K562 (cell line): ENCODE measurements around the gene NEURL1. TPM values are rescaled to one million over a fixed set of nuclear protein-coding genes. Genes with fewer than 3 reads are reported as not detected.

Experiments used
- ATAC-seq: fragments of 200-7000 bp; cut with Tn5 transposase; 3 replicates; pipeline ENCODE4 v1.9.1; 2020; ENCODE audit warnings: moderate library complexity
- BruUV-seq: library from RNA; stranded (reverse); fragments of 400-500 nt; replicated peaks from 2 replicates; lab custom pipeline; 2021; lab: Mats Ljungman, UMichigan
- CTCF ChIA-PET: fragments of 300-600 bp; formaldehyde crosslinking; extraction: SDS; loops from one replicate; lab custom pipeline; 2021; ENCODE audit warnings: low intra/inter-chr PET ratio; lab: Yijun Ruan, JAX
- POLR2A ChIA-PET: fragments of 300-600, 350-650 bp; sonication (Branson Sonifier 250); formaldehyde crosslinking; extraction: SDS; loops from one replicate; lab custom pipeline; 2021; ENCODE audit warnings: antibody characterized with exemption, inconsistent platforms; lab: Yijun Ruan, JAX
- DNase-seq, 4 experiments: peaks; one replicate each; pipeline versions ENCODE4 v3.0.0 to v3.0.0-alpha.2; 2011 to 2018; ENCODE audit warnings: low spot score in 3 of 4, mixed read lengths in 3 of 4; ENCODE audit errors: extremely low read depth in 1 of 4
- FAIRE-seq: peaks from 2 replicates; lab custom pipeline; 2011; peaks lifted over from hg19 to GRCh38; lab: Jason Lieb, UNC
- H2AFZ ChIP-seq: 2 replicates; pipeline ENCODE4 v1.6.0; 2011; ENCODE audit warnings: low read depth, low read length, control low read depth, inconsistent platforms
- H3K27ac ChIP-seq: fragments of 200-600 bp; 3 replicates; pipeline ENCODE4 v1.8.0; 2011; ENCODE audit warnings: low read depth, mild to moderate bottlenecking, control low read depth, inconsistent platforms, low read length, moderate library complexity, mixed read lengths; ENCODE audit errors: extremely low read depth
- H3K27me3 ChIP-seq, 2 experiments: fragments of 300-600 bp in 1 of 2; 2 replicates in 1 of 2; 3 replicates in 1 of 2; pipeline versions ENCODE4 v1.6.0 to v1.8.0; 2011; ENCODE audit warnings: inconsistent platforms in 2 of 2, low read length in 2 of 2, mild to moderate bottlenecking in 1 of 2, mixed read lengths in 1 of 2, moderate library complexity in 1 of 2; ENCODE audit not compliant: control insufficient read depth in 2 of 2, insufficient read depth in 2 of 2
- H3K36me3 ChIP-seq: fragments of 300-600 bp; 3 replicates; pipeline ENCODE4 v1.8.0; 2011; ENCODE audit warnings: mild to moderate bottlenecking, low read length, inconsistent platforms; ENCODE audit not compliant: control insufficient read depth, insufficient read depth
- H3K4me1 ChIP-seq, 2 experiments: fragments of 200-600 bp in 1 of 2; replicated peaks in 1 of 2; 2 replicates in 1 of 2; 3 replicates in 1 of 2; pipeline versions ENCODE4 v1.5.1 to v1.8.0; 2011; ENCODE audit warnings: inconsistent platforms in 2 of 2, low read length in 2 of 2, mild to moderate bottlenecking in 1 of 2, mixed read lengths in 1 of 2, moderate library complexity in 1 of 2; ENCODE audit not compliant: control insufficient read depth in 2 of 2, insufficient read depth in 2 of 2
- H3K4me2 ChIP-seq: 2 replicates; pipeline ENCODE4 v1.6.1; 2011; ENCODE audit warnings: low read length, control low read depth, inconsistent platforms, mixed read lengths; ENCODE audit not compliant: insufficient read depth
- H3K4me3 ChIP-seq: fragments of 200-600 bp; sonication (generic), shearing (Covaris generic); 2 replicates; pipeline ENCODE4 v1.5.1; 2016; ENCODE audit warnings: control low read depth, inconsistent platforms
- H3K79me2 ChIP-seq: fragments of 200-600 bp; 3 replicates; pipeline ENCODE4 v1.8.0; 2011; ENCODE audit warnings: low read length, inconsistent platforms; ENCODE audit not compliant: control insufficient read depth, insufficient read depth
- H3K9ac ChIP-seq, 2 experiments: 2 replicates each; pipeline versions ENCODE4 v1.6.0 to v1.6.1; 2011; ENCODE audit warnings: low read depth in 2 of 2, low read length in 2 of 2, control low read depth in 1 of 2, inconsistent platforms in 1 of 2, mild to moderate bottlenecking in 1 of 2, mixed read lengths in 1 of 2; ENCODE audit not compliant: insufficient read depth in 1 of 2
- H3K9me1 ChIP-seq: one replicate; pipeline ENCODE4 v1.6.0; 2011; ENCODE audit warnings: inconsistent platforms, mild to moderate bottlenecking, low read length, moderate library complexity; ENCODE audit not compliant: control insufficient read depth, insufficient read depth
- H3K9me3 ChIP-seq: replicated peaks from 2 replicates; pipeline ENCODE4 v1.5.1; 2011; ENCODE audit warnings: low read depth, low read length, inconsistent platforms; ENCODE audit not compliant: control insufficient read depth, insufficient read depth
- H4K20me1 ChIP-seq: replicated peaks from 2 replicates; pipeline ENCODE4 v1.6.1; 2011; ENCODE audit warnings: low read length, inconsistent platforms, mixed read lengths; ENCODE audit not compliant: control insufficient read depth, insufficient read depth
- CBX5 ChIP-seq: IDR thresholded peaks from 2 replicates; pipeline ENCODE4 v1.6.1; 2014; ENCODE audit warnings: low read depth, borderline replicate concordance
- KDM5B ChIP-seq: fragments of 200-600 bp; sonication (generic); IDR thresholded peaks from 2 replicates; pipeline ENCODE4 v1.6.1; 2012; ENCODE audit warnings: low read depth, mild to moderate bottlenecking, moderate library complexity, low read length, control low read depth, inconsistent platforms; ENCODE audit not compliant: insufficient replicate concordance
- KLF1 ChIP-seq: fragments of 450-650 bp; IDR thresholded peaks from 2 replicates; pipeline ENCODE4 v1.6.1; 2016; ENCODE audit warnings: missing genetic modification characterization, missing compliant biosample characterization
- MTA3 ChIP-seq: fragments of 450-650 bp; formaldehyde crosslinking; IDR thresholded peaks from 2 replicates; pipeline ENCODE4 v1.6.1; 2017; ENCODE audit warnings: mild to moderate bottlenecking, borderline replicate concordance
- MXI1 ChIP-seq: IDR thresholded peaks from 2 replicates; pipeline ENCODE4 v1.6.1; 2011; ENCODE audit warnings: low read depth, mild to moderate bottlenecking, improper control_type of control experiment, low read length
- SAFB ChIP-seq: fragments of 200-400 bp; formaldehyde crosslinking; IDR thresholded peaks from 2 replicates; pipeline ENCODE4 v1.6.1; 2017; ENCODE audit warnings: low read depth, low read length, borderline replicate concordance
- TEAD1 ChIP-seq, 2 experiments: fragments of 450-650 bp in 1 of 2; sonication (generic) in 1 of 2; formaldehyde crosslinking; IDR thresholded peaks; 2 replicates each; pipeline versions ENCODE4 v1.4.0 to v1.8.0; 2020 to 2022; ENCODE audit warnings: mild to moderate bottlenecking in 2 of 2, missing genetic modification reagents in 1 of 2
- ZKSCAN1 ChIP-seq: fragments of 150-350 bp; IDR thresholded peaks from 2 replicates; pipeline ENCODE4 v1.6.1; 2016; ENCODE audit warnings: low read depth, low read length
- ZNF121 ChIP-seq: sonication (generic); formaldehyde crosslinking; conservative IDR thresholded peaks from 2 replicates; pipeline ENCODE4 v1.8.0; 2022; ENCODE audit warnings: missing genetic modification reagents
- ZNF124 ChIP-seq: sonication (generic); formaldehyde crosslinking; IDR thresholded peaks from 2 replicates; pipeline ENCODE4 v1.8.1; 2022; ENCODE audit warnings: missing genetic modification reagents
- WGBS: fragments of 100-300 bp; shearing (Covaris generic); methylation state at CpG from one replicate; pipeline ENCODE4 v1.1.6; 2016; ENCODE audit warnings: low coverage, mixed read lengths; ENCODE audit not compliant: insufficient coverage; ENCODE audit errors: missing lambda C conversion rate; 5-methylcytosine and 5-hydroxymethylcytosine counted together
- in situ Hi-C: fragments of 300-500 bp; cut with MboI; formaldehyde crosslinking; loops from 4 replicates; pipeline ENCODE4 v1.15.0; 2018; ENCODE audit warnings: inconsistent platforms, mixed read lengths
- intact Hi-C: fragments of 100-400 bp; cut with micrococcal nuclease; formaldehyde crosslinking; loops from 2 replicates; pipeline ENCODE4 v1.14.2; 2022
- polyA plus RNA-seq, 8 experiments: library from polyadenylated mRNA; depleted of rRNA in 4 of 8; stranded (reverse) in 5 of 8; unstranded in 3 of 8; fragments of >200 nt; fragmentation: Nextera tagmentation in 2 of 8; fragmentation: Illumina TruSeq in 1 of 8; extraction: Ambion mirVana in 2 of 8; extraction: Trizol in 1 of 8; gene quantifications; 2 replicates each; pipeline versions ENCODE4 v1.2.1 to v1.2.3, GENCODE V29; 2011 to 2014; ENCODE audit warnings: inconsistent platforms in 1 of 8, missing spikeins in 1 of 8
- total RNA-seq, 7 experiments: library from RNA; depleted of rRNA in 6 of 7; stranded (reverse); fragments of >200 nt in 6 of 7; fragmentation: Illumina TruSeq in 2 of 7; extraction: Trizol in 2 of 7; gene quantifications; 2 replicates each; pipeline versions ENCODE4 v1.2.1 to v1.2.3, GENCODE V29; 2011 to 2021; ENCODE audit warnings: low replicate concordance in 1 of 7
- TF ChIP-seq, protein P1 (sequence below): fragments of 450-650 bp; IDR thresholded peaks from one replicate; pipeline ENCODE4 v1.6.1; 2018; ENCODE audit warnings: mild to moderate bottlenecking, moderate library complexity; ENCODE audit not compliant: partially characterized antibody

NEURL1 gene
- total and polyA plus RNA-seq, 9 of the 15 experiments (the other 6 are each of a cell fraction or from before 2014, with no cell fraction given): 0.01 to 0.45 (median 0.16) TPM; not detected in 5

GRCh38 chr10:103465411-103466179, 27.9 kb upstream of the NEURL1 start:
- ATAC-seq (no peak), DNase-seq (no peak), FAIRE-seq (no peak)
- Histone ChIP-seq H2AFZ (no peak overlapping the region), H3K9me3 (no peaks in the 10 kb centered on the region), H3K36me3 (no peaks in the 10 kb centered on the region), H3K9me1 (no peaks in the 10 kb centered on the region), H3K9ac (no peak overlapping the region), H3K4me1 (no peaks in the 10 kb centered on the region; a peak in 1 of 5 replicates), H3K4me2 (no peak overlapping the region), H4K20me1 (no peaks in the 10 kb centered on the region), H3K4me3 (no peak overlapping the region), H3K27me3 (peaks cover 0 to 16% of the 10 kb centered on the region in 2 experiments; a peak in 3 of 5 replicates), H3K79me2 (no peaks in the 10 kb centered on the region), H3K27ac (no peak overlapping the region)
- 18% methylated on average over 12 of the region's 14 CpGs for WGBS
- in situ Hi-C loops (no loop called here), intact Hi-C loops (no loop called here)
- peak; percentile 30; the same call in 1 of the 2 replicates for TF ChIP-seq ZNF121 (CRISPR knock-in tag)
- no peak for TF ChIP-seq TEAD1 (CRISPR knock-in tag; IDR thresholded peaks at IDR 0.05)
- POLR2A ChIA-PET: interaction anchor here (0.5 kb wide), 1 partner anchor 37 kb away, joined by 3 read pairs; no protein-coding TSS in a partner anchor
- BruUV-seq: no TSS peak
- CTCF ChIA-PET: no interaction called here

DNA sequence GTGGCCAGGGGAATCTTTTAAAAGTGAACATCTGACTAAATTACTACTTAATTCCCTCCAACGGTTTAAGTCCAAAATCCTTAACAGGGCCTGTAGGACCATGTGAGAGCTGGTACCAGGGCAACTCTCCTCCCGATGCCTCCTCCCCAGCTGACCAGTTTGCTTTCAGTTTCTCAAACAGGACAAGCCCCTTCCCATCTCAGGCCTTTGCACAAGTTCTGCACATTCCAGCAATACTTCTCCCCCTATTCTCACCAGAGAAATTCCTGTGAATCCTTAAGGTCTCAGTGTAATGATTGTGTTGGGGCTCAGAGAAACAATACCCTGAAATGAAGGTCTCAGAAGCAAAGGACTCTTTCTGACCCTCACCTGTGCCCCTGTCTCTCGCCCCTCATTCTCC, 26.8 kb upstream of the NEURL1 start:
- TF ChIP-seq CBX5 (no peak), KDM5B (no peak), ZNF124 (CRISPR knock-in tag) (no peak), MXI1 (no peak), ZKSCAN1 (no peak), MTA3 (no peak), SAFB (no peak), KLF1 (no peak)
- TF ChIP-seq, protein P1, sequence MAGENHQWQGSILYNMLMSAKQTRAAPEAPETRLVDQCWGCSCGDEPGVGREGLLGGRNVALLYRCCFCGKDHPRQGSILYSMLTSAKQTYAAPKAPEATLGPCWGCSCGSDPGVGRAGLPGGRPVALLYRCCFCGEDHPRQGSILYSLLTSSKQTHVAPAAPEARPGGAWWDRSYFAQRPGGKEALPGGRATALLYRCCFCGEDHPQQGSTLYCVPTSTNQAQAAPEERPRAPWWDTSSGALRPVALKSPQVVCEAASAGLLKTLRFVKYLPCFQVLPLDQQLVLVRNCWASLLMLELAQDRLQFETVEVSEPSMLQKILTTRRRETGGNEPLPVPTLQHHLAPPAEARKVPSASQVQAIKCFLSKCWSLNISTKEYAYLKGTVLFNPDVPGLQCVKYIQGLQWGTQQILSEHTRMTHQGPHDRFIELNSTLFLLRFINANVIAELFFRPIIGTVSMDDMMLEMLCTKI: no peak
- WGBS: 17% methylated on average over 3 of the region's 3 CpGs
- H3K4me1 ChIP-seq: peaks cover 0 to 8% of the 10 kb centered on the region in 2 experiments; a peak in 2 of 5 replicates
- in situ Hi-C loops (no loop called here), intact Hi-C loops (no loop called here)
- H3K79me2 ChIP-seq: no peaks in the 10 kb centered on the region
- H3K27me3 ChIP-seq: peaks cover 0 to 16% of the 10 kb centered on the region in 2 experiments; a peak in 3 of 5 replicates
- ChIA-PET POLR2A (no interaction called here), CTCF (no interaction called here)
- H3K4me3 ChIP-seq: no peak overlapping the region
- no peak for FAIRE-seq
- H3K9me1 ChIP-seq: no peaks in the 10 kb centered on the region
- H3K27ac ChIP-seq: no peak overlapping the region
- no peaks in the 10 kb centered on the region; the same call in 1 of the 2 replicates for H4K20me1 ChIP-seq
- DNase-seq: no peak
- ATAC-seq: no peak
- H3K4me2 ChIP-seq: no peak overlapping the region
- H3K36me3 ChIP-seq: no peaks in the 10 kb centered on the region
- no peaks in the 10 kb centered on the region for H3K9me3 ChIP-seq
- no peak overlapping the region for H3K9ac ChIP-seq
- no TSS peak for BruUV-seq
- no peak overlapping the region for H2AFZ ChIP-seq
